Tibial nerve (tissue), 3 donors: ENCODE data around the gene LRRTM3.

Experiments
- CTCF ChIP-seq, 5 experiments: fragments of 200-600 bp in 3 of 5; fragments of 450-650 bp in 2 of 5; sonication (generic) in 3 of 5; IDR thresholded peaks; one replicate each; pipeline ENCODE4 v1.5.1; 2016 to 2019; ENCODE audit warnings: antibody characterized with exemption in 5 of 5, mild to moderate bottlenecking in 3 of 5, moderate library complexity in 2 of 5
- POLR2A ChIP-seq, 2 donors: fragments of 450-650 bp; IDR thresholded peaks; one replicate each; pipeline ENCODE4 v1.6.1; 2017; ENCODE audit warnings: antibody characterized with exemption in 2 of 2, mild to moderate bottlenecking in 2 of 2, moderate library complexity in 2 of 2

- TF ChIP-seq CTCF (IDR thresholded peaks at IDR 0.05) (no peak), POLR2A (IDR thresholded peaks at IDR 0.05) (no peak)
These were observed 45.5 kb upstream of the LRRTM3 start for GRCh38 chr10:66880292-66880691.
